Body of pancreas (tissue), 4 donors: ENCODE measurements around the gene GPATCH1. TPM values are rescaled to one million over a fixed set of nuclear protein-coding genes. Genes with fewer than 3 reads are reported as not detected.

Source experiments
- ATAC-seq: fragments of 150-250 bp; one replicate; pipeline ENCODE4 v1.9.1; 2016
- DNase-seq, 4 donors: peaks; one replicate each; pipeline ENCODE4 v3.0.0-alpha.2; 2019
- H3K27ac ChIP-seq, 4 donors: fragments of 200-600 bp; sonication (generic); 1 replicate in 3 of 4; 2 replicates in 1 of 4; pipeline versions ENCODE4 v1.5.1 to v1.6.1; 2016 to 2019; ENCODE audit warnings: mild to moderate bottlenecking in 1 of 4, mixed read lengths in 1 of 4, moderate library complexity in 1 of 4
- H3K27me3 ChIP-seq, 2 donors: fragments of 200-600 bp; sonication (generic); one replicate each; pipeline ENCODE4 v1.6.0; 2016; ENCODE audit warnings: mild to moderate bottlenecking in 1 of 2
- H3K36me3 ChIP-seq, 2 donors: fragments of 200-600 bp; sonication (generic); replicated peaks in 1 of 2; 2 replicates each; pipeline ENCODE4 v1.5.1; 2016; ENCODE audit warnings: low read depth in 2 of 2; ENCODE audit not compliant: insufficient read depth in 1 of 2
- H3K4me1 ChIP-seq: fragments of 200-600 bp; sonication (generic); one replicate; pipeline ENCODE4 v1.6.0; 2016
- H3K4me3 ChIP-seq, 2 donors: fragments of 200-600 bp; sonication (generic); 1 replicate in 1 of 2; 2 replicates in 1 of 2; pipeline ENCODE4 v1.5.1; 2016 to 2019
- H3K9me3 ChIP-seq, 3 donors: fragments of 200-600 bp; sonication (generic); 1 replicate in 2 of 3; 2 replicates in 1 of 3; pipeline ENCODE4 v1.5.1; 2016
- CTCF ChIP-seq, 7 experiments: fragments of 450-650 bp in 4 of 7; fragments of 200-600 bp in 3 of 7; sonication (generic) in 3 of 7; IDR thresholded peaks; one replicate each; pipeline ENCODE4 v1.5.1; 2016 to 2019; ENCODE audit warnings: antibody characterized with exemption in 7 of 7
- POLR2A ChIP-seq, 3 donors: fragments of 450-650 bp; IDR thresholded peaks; one replicate each; pipeline ENCODE4 v1.6.1; 2016; ENCODE audit warnings: antibody characterized with exemption in 3 of 3, mild to moderate bottlenecking in 2 of 3
- WGBS, 2 donors: methylation state at CpG; one replicate each; pipeline ENCODE4 v1.1.5; 2017; 5-methylcytosine and 5-hydroxymethylcytosine counted together
- intact Hi-C: fragments of 100-400 bp; cut with DNase I; formaldehyde crosslinking; loops from one replicate; pipeline ENCODE4 v1.15.1; 2023
- total RNA-seq, 2 donors: library from RNA; depleted of rRNA; stranded (reverse); fragments of >200 nt; gene quantifications; one replicate each; pipeline ENCODE4 v1.1.0, GENCODE V29; 2016

The GPATCH1 gene
- total RNA-seq, 2 donors from 2014 or later, result 6.6 to 7.0 TPM

- TF ChIP-seq POLR2A (IDR thresholded peaks at IDR 0.05) (no peak), CTCF (IDR thresholded peaks at IDR 0.05) (peak in 2 of 7 experiments; percentile 12 to 13)
- Histone ChIP-seq H3K9me3 (no peaks in the 10 kb centered on the region), H3K27me3 (no peaks in the 10 kb centered on the region), H3K4me1 (peaks cover 15% of the 10 kb centered on the region), H3K27ac (peak overlapping the region; percentile 48 to 84 (median 77)), H3K4me3 (peak overlapping the region; percentile 52 to 83), H3K36me3 (no peaks in the 10 kb centered on the region)
- ATAC-seq (peak; percentile 1), DNase-seq (peak in 2 of 4 donors; percentile 20 to 32)
- WGBS, 2 donors, result 1 to 4% methylated on average over 9 to 54 of the region's 56 CpGs
- intact Hi-C loops, result no loop called here
These were observed 17.1 kb upstream of the GPATCH1 start for GRCh38 chr19:33063753-33064457.

- H3K4me3 ChIP-seq, result peak overlapping the region; percentile 52 to 83
- 0 to 1% methylated on average over 1 to 21 of the region's 35 CpGs for WGBS, 2 donors
- no peaks in the 10 kb centered on the region for H3K27me3 ChIP-seq
- ATAC-seq, result peak; percentile 73
- peak overlapping the region; percentile 48 to 84 (median 77) for H3K27ac ChIP-seq
- TF ChIP-seq CTCF (IDR thresholded peaks at IDR 0.05) (no peak), POLR2A (IDR thresholded peaks at IDR 0.05) (no peak)
- H3K9me3 ChIP-seq, result no peaks in the 10 kb centered on the region
- peak; percentile 50 to 63 (median 60) for DNase-seq
- intact Hi-C loops, result no loop called here
- no peaks in the 10 kb centered on the region for H3K36me3 ChIP-seq
- H3K4me1 ChIP-seq, result peaks cover 15% of the 10 kb centered on the region
These were observed 16.6 kb upstream of the GPATCH1 start for GRCh38 chr19:33064458-33064791.

- Histone ChIP-seq H3K4me3 (peak within 1 kb of the TSS; percentile 52 to 83), H3K27me3 (no peaks in the 10 kb centered on the region), H3K4me1 (peaks cover 15% of the 10 kb centered on the region), H3K9me3 (no peaks in the 10 kb centered on the region), H3K36me3 (no peaks in the 10 kb centered on the region), H3K27ac (peak within 1 kb of the TSS; percentile 54 to 84 (median 77))
- peak; percentile 93 for ATAC-seq
- DNase-seq, result peak; percentile 62 to 75 (median 72)
- intact Hi-C loops, result no loop called here
- 8% methylated on average over 55 of the region's 86 CpGs; no CpG with 5 or more reads in 1 of the 2 donors for WGBS, 2 donors
- peak in 2 of 3 donors; percentile 32 to 36 for TF ChIP-seq POLR2A (IDR thresholded peaks at IDR 0.05)
- TF ChIP-seq CTCF (IDR thresholded peaks at IDR 0.05), result no peak
These were observed 16.0 kb upstream of the GPATCH1 start, which contains the start of gene RHPN2 for GRCh38 chr19:33064792-33065550. TSS of gene RHPN2 (minus strand) at chr19:33064888. CDS start at chr19:33064852, 36 bp downstream.

GRCh38 chr19:33066543-33066942 is 14.4 kb upstream of the GPATCH1 start:
- TF ChIP-seq CTCF (IDR thresholded peaks at IDR 0.05) (no peak), POLR2A (IDR thresholded peaks at IDR 0.05) (no peak)
- no peak for ATAC-seq
- intact Hi-C loops, result no loop called here

More at GRCh38 chr19:33066543-33066942, 14.4 kb upstream of the GPATCH1 start:
- no peaks in the 10 kb centered on the region for H3K27me3 ChIP-seq
- no peak overlapping the region for H3K27ac ChIP-seq
- H3K4me3 ChIP-seq, result no peak overlapping the region
- no peaks in the 10 kb centered on the region for H3K36me3 ChIP-seq
- DNase-seq, result no peak
- WGBS, 2 donors, result 80% methylated on average over 6 to 9 of the region's 18 CpGs
- H3K9me3 ChIP-seq, result no peaks in the 10 kb centered on the region
- peaks cover 12% of the 10 kb centered on the region for H3K4me1 ChIP-seq
